ENCODE data around the gene NTSR2. TPM values are rescaled to one million over a fixed set of nuclear protein-coding genes. Genes with fewer than 3 reads are reported as not detected.
A peak's percentile ranks its signal among the peaks of the same experiment; 100 is the strongest.

Gene NTSR2
- total and polyA plus RNA-seq, 2 of the 8 experiments (the other 6 are each of a cell fraction or from before 2014, with no cell fraction given) = 0.05 TPM; not detected in 1

- H3K23me2 ChIP-seq (ENCODE audit: low read depth, low read length) = no peaks in the 10 kb centered on the region
- no peak overlapping the region for H3K23ac ChIP-seq (ENCODE audit: insufficient read length)
- H4K20me1 ChIP-seq (replicated peaks in 1 of 2; ENCODE audit: control insufficient read depth in 1 of 2, insufficient read depth in 2 of 2, low read length in 2 of 2) = peaks cover 0 to 3% of the 10 kb centered on the region in 2 experiments
- H2BK120ac ChIP-seq (replicated peaks; ENCODE audit: low read depth, low read length) = no peak overlapping the region
- 89% methylated on average over 9 of the region's 9 CpGs; no CpG with 5 or more reads in 1 of the 2 experiments for WGBS, 2 experiments (ENCODE audit: extremely low coverage in 1 of 2, insufficient coverage in 1 of 2, insufficient read length in 1 of 2, insufficient replicate concordance in 2 of 2, low coverage in 1 of 2, low lambda C conversion rate in 2 of 2, missing lambda C conversion rate in 1 of 2)
- no peak overlapping the region for H3K27ac ChIP-seq (ENCODE audit: low read depth, low read length)
- H2BK5ac ChIP-seq (ENCODE audit: low read depth, low read length) = peak overlapping the region; percentile 16; the same call in 1 of the 2 replicates
- H3K18ac ChIP-seq (ENCODE audit: extremely low read depth, low read length) = no peak overlapping the region
- H3K79me1 ChIP-seq (ENCODE audit: low read depth, low read length) = no peaks in the 10 kb centered on the region
- peak overlapping the region; percentile 71; the same call in 1 of the 2 replicates for H4K8ac ChIP-seq (ENCODE audit: extremely low read depth, insufficient read depth, low read length)
- no peak overlapping the region for H3K4me3 ChIP-seq (ENCODE audit: extremely low read depth in 1 of 4, insufficient read depth in 2 of 4, low read depth in 3 of 4, low read length in 4 of 4)
- no peak overlapping the region for H3K14ac ChIP-seq (ENCODE audit: insufficient read length)
- H3K4ac ChIP-seq (replicated peaks; ENCODE audit: insufficient read length, low read depth, low read length) = no peak overlapping the region
- no peak overlapping the region for H2BK12ac ChIP-seq (ENCODE audit: low read depth, low read length)
- no peaks in the 10 kb centered on the region for H3K79me2 ChIP-seq (ENCODE audit: control insufficient read depth in 1 of 2, insufficient read depth in 2 of 2, low read length in 2 of 2)
- H2AK5ac ChIP-seq (ENCODE audit: low read depth, low read length) = no peak overlapping the region
- peaks cover 3 to 32% (median 24%) of the 10 kb centered on the region in 4 experiments; a peak in 7 of 8 replicates for H3K36me3 ChIP-seq (ENCODE audit: control insufficient read depth in 2 of 4, insufficient read depth in 4 of 4, low read length in 3 of 4)
- H2BK15ac ChIP-seq (ENCODE audit: low read length) = no peak overlapping the region
- H3K4me2 ChIP-seq (ENCODE audit: insufficient read depth in 1 of 2, low read depth in 2 of 2, low read length in 2 of 2) = no peak overlapping the region
- H3K27me3 ChIP-seq (replicated peaks in 1 of 4; ENCODE audit: control insufficient read depth in 3 of 4, extremely low read depth in 1 of 4, insufficient read depth in 3 of 4, low read length in 3 of 4) = no peaks in the 10 kb centered on the region
- no peak overlapping the region for H3K56ac ChIP-seq (replicated peaks; ENCODE audit: insufficient read length, low read depth, low read length)
- no peak overlapping the region for H3K9ac ChIP-seq (replicated peaks in 1 of 4; ENCODE audit: extremely low read depth in 1 of 4, low read depth in 3 of 4, low read length in 3 of 4)
- no peak overlapping the region for H4K5ac ChIP-seq (ENCODE audit: insufficient read length, low read depth, low read length)
- ChIA-PET CTCF (ENCODE audit: partially characterized antibody) (interaction anchor here (1.8 kb wide), 1 partner anchor 11 kb away, joined by 5 read pairs; no protein-coding TSS in a partner anchor), POLR2A (ENCODE audit: partially characterized antibody) (no interaction called here)
- H3K9me3 ChIP-seq (ENCODE audit: insufficient read depth in 2 of 2, low read depth in 1 of 2, low read length in 1 of 2) = peaks cover 0 to 8% of the 10 kb centered on the region in 2 experiments; a peak in 3 of 4 replicates
- DNase-seq (ENCODE audit: low read depth in 1 of 2, low spot score in 2 of 2) (no peak), FAIRE-seq (no peak)
- H2BK20ac ChIP-seq (ENCODE audit: low read length) = no peak overlapping the region
- H2AFZ ChIP-seq (ENCODE audit: low read length) = no peak overlapping the region
- H4K91ac ChIP-seq (replicated peaks; ENCODE audit: insufficient read length, low read length) = no peak overlapping the region
- H3K4me1 ChIP-seq (replicated peaks in 1 of 4; ENCODE audit: control insufficient read depth in 3 of 4, insufficient read depth in 4 of 4, low read length in 3 of 4) = no peaks in the 10 kb centered on the region
- TF ChIP-seq SIX5 (IDR thresholded peaks at IDR 0.05; ENCODE audit: low read depth, low read length) = no peak
Measured at GRCh38 chr2:11628675-11629074, 41.3 kb downstream of the NTSR2 start.
